Nephron progenitor cell (in vitro differentiated cells): Measurements from ENCODE around the gene GPM6B.
A peak's percentile ranks its signal among the peaks of the same experiment; 100 is the strongest.
"Not testable (repeated sequence)": the region's sequence is repeated elsewhere in the genome, so short reads cannot be mapped to it uniquely, and the experiment has no call there.

Experiments
- DNase-seq: peaks from one replicate; pipeline ENCODE4 v3.0.0; 2021
- H3K27ac Mint-ChIP-seq: 2 replicates; pipeline ENCODE4 v1.8.0; 2021; ENCODE audit warnings: mild to moderate bottlenecking, moderate library complexity, mixed read lengths
- H3K27me3 Mint-ChIP-seq: 2 replicates; pipeline ENCODE4 v1.8.0; 2021; ENCODE audit warnings: mild to moderate bottlenecking, low read depth, mixed read lengths; ENCODE audit not compliant: poor library complexity
- H3K36me3 Mint-ChIP-seq: 2 replicates; pipeline ENCODE4 v1.8.0; 2021; ENCODE audit warnings: low read depth, mixed read lengths
- H3K4me1 Mint-ChIP-seq: 2 replicates; pipeline ENCODE4 v1.8.0; 2021; ENCODE audit warnings: mixed read lengths
- H3K4me3 Mint-ChIP-seq: 2 replicates; pipeline ENCODE4 v1.8.0; 2021; ENCODE audit warnings: mild to moderate bottlenecking, moderate library complexity, mixed read lengths
- H3K9me3 Mint-ChIP-seq: 2 replicates; pipeline ENCODE4 v1.8.0; 2021; ENCODE audit warnings: mild to moderate bottlenecking, moderate library complexity, mixed read lengths
- CTCF ChIP-seq: fragments of 200-600 bp; sonication (generic); IDR thresholded peaks from 2 replicates; pipeline ENCODE4 v1.5.0; 2021; ENCODE audit warnings: antibody characterized with exemption

The GPM6B gene

GRCh38 chrX:13732246-13733067, 84.4 kb downstream of the GPM6B start:
- Mint-ChIP-seq H3K36me3 (peaks cover 52% of the 10 kb centered on the region), H3K4me3 (peak overlapping the region; percentile 87), H3K27ac (no peak overlapping the region), H3K4me1 (peaks cover 38% of the 10 kb centered on the region), H3K27me3 (no peaks in the 10 kb centered on the region), H3K9me3 (peaks cover 56% of the 10 kb centered on the region)
- DNase-seq = no peak
- no peak for TF ChIP-seq CTCF

GRCh38 chrX:13730523-13730922, 86.4 kb downstream of the GPM6B start:
- not testable (repeated sequence) for H3K27me3 Mint-ChIP-seq, DNase-seq, H3K27ac Mint-ChIP-seq, H3K4me3 Mint-ChIP-seq
- peaks cover 75% of the 10 kb centered on the region for H3K9me3 Mint-ChIP-seq
- H3K36me3 Mint-ChIP-seq = peaks cover 68% of the 10 kb centered on the region
- peaks cover 25% of the 10 kb centered on the region for H3K4me1 Mint-ChIP-seq

DNA sequence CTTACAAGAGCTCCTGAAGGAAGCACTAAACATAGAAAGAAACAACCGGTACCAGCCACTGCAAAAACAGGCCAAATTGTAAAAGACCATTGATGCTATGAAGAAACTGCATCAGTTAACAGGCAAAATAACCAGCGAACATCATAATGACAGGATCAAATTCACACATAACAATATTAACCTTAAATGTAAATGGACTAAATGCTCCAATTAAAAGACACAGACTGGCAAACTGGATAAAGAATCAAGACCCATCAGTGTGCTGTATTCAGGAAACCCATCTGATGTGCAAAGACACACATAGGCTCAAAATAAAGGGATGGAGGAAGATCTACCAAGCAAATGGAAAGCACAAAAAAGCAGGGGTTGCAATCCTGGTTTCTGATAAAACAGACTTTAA, 90.3 kb downstream of the GPM6B start:
- not testable (repeated sequence) for DNase-seq, H3K4me1 Mint-ChIP-seq, H3K27ac Mint-ChIP-seq, H3K4me3 Mint-ChIP-seq, H3K27me3 Mint-ChIP-seq
- peaks cover 91% of the 10 kb centered on the region for H3K9me3 Mint-ChIP-seq
- H3K36me3 Mint-ChIP-seq = peaks cover 96% of the 10 kb centered on the region

GRCh38 chrX:13724878-13725277, 92.0 kb downstream of the GPM6B start:
- not testable (repeated sequence) for H3K4me3 Mint-ChIP-seq, H3K4me1 Mint-ChIP-seq, DNase-seq, H3K27me3 Mint-ChIP-seq, H3K27ac Mint-ChIP-seq
- Mint-ChIP-seq H3K9me3 (peaks cover 84% of the 10 kb centered on the region), H3K36me3 (peaks cover 96% of the 10 kb centered on the region)

DNA sequence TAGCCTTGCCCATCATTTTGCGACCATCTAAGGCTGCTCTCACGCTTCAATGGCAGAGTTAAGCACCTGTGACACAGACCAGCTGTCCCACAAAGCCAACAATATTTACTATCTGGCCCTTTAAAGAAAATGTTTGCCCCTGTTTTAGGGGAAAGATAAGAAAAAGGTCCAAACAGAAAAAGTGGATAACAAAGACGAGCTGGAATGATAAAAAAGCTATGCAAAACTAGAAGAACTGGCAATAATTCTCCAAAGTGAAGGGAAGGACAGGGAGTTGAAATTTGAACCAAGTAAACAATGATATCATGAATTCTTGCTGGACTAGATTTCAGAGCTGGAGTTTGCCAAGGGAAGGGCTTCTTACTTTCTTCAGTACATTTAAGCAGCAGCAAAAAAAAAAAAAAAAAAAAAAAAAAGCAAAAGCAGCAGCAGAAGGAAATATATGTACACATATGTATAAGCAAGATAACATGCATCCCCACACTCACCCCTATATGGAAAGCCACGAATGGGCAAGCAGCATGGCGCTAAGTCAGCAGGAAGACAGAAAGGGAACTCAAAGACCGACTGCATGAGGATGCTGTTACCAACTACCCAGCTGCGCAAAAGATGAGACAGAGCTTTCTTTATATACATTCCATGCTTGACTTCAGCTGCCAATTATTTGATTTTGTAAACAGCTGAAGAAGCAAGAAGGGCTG, 94.9 kb downstream of the GPM6B start:
- H3K4me3 Mint-ChIP-seq = no peak overlapping the region
- DNase-seq = no peak
- H3K36me3 Mint-ChIP-seq = peaks cover 76% of the 10 kb centered on the region
- no peaks in the 10 kb centered on the region for H3K27me3 Mint-ChIP-seq
- H3K9me3 Mint-ChIP-seq = peaks cover 55% of the 10 kb centered on the region
- TF ChIP-seq CTCF = no peak
- H3K4me1 Mint-ChIP-seq = peaks cover 9% of the 10 kb centered on the region
- peak overlapping the region; percentile 47 for H3K27ac Mint-ChIP-seq

DNA sequence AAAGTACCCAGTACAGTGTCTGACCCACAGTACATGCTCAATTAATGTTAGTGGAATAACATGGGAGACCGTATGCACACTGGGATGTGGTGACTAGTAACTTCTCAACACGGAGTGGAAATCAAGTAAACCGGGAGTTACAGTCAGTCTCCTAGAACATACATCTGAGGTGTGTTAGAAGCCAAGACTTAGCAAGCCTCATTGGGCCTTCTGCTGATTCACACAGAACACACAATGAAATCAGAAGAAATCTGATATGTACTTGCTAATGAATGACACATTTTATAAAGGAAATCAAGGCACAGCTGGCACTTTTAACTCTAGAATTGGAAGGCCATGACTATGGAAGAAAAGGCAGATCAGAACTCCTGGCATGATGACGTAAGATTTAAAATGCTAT, 95.5 kb downstream of the GPM6B start:
- no peaks in the 10 kb centered on the region for H3K27me3 Mint-ChIP-seq
- DNase-seq = no peak
- no peak overlapping the region for H3K27ac Mint-ChIP-seq
- H3K4me1 Mint-ChIP-seq = peaks cover 9% of the 10 kb centered on the region
- no peak for TF ChIP-seq CTCF
- H3K9me3 Mint-ChIP-seq = peaks cover 49% of the 10 kb centered on the region
- peaks cover 72% of the 10 kb centered on the region for H3K36me3 Mint-ChIP-seq
- no peak overlapping the region for H3K4me3 Mint-ChIP-seq
